Trophoblast cell (in vitro differentiated cells and primary cell): ENCODE data around the gene EEF1G.

Experiments used
- DNase-seq, 2 donors: peaks; one replicate each; pipeline ENCODE4 v3.0.0-alpha.2; 2016
- H2AFZ ChIP-seq: 2 replicates; pipeline ENCODE4 v1.6.1; 2013; ENCODE audit warnings: low read length, moderate library complexity, mild to moderate bottlenecking; ENCODE audit not compliant: insufficient read depth, poor library complexity
- H2AK5ac ChIP-seq: 2 replicates; pipeline ENCODE4 v1.6.1; 2013; ENCODE audit warnings: mild to moderate bottlenecking, low read length
- H2BK120ac ChIP-seq: 2 replicates; pipeline ENCODE4 v1.6.1; 2013; ENCODE audit warnings: low read length, mild to moderate bottlenecking, moderate library complexity; ENCODE audit not compliant: insufficient read depth, poor library complexity
- H2BK12ac ChIP-seq: 2 replicates; pipeline ENCODE4 v1.6.1; 2013; ENCODE audit warnings: mild to moderate bottlenecking, low read length, moderate library complexity
- H2BK5ac ChIP-seq: 2 replicates; pipeline ENCODE4 v1.6.1; 2013; ENCODE audit warnings: low read length, low read depth, moderate library complexity, mild to moderate bottlenecking; ENCODE audit not compliant: poor library complexity
- H3K14ac ChIP-seq: 2 replicates; pipeline ENCODE4 v1.6.1; 2013; ENCODE audit warnings: mild to moderate bottlenecking, low read length
- H3K18ac ChIP-seq: 2 replicates; pipeline ENCODE4 v1.6.1; 2013; ENCODE audit warnings: mild to moderate bottlenecking, low read length
- H3K23ac ChIP-seq: 2 replicates; pipeline ENCODE4 v1.6.1; 2013; ENCODE audit warnings: low read length
- H3K27ac ChIP-seq: 2 replicates; pipeline ENCODE4 v1.5.1; 2013; ENCODE audit warnings: low read depth, mild to moderate bottlenecking, inconsistent platforms, low read length, moderate library complexity
- H3K27me3 ChIP-seq: 2 replicates; pipeline ENCODE4 v1.6.1; 2013; ENCODE audit warnings: inconsistent platforms, mild to moderate bottlenecking, low read length, moderate library complexity; ENCODE audit not compliant: insufficient read depth
- H3K36me3 ChIP-seq, 2 experiments: 1 replicate in 1 of 2; 2 replicates in 1 of 2; pipeline ENCODE4 v1.6.1; 2013; ENCODE audit warnings: low read length in 2 of 2, mild to moderate bottlenecking in 2 of 2, moderate library complexity in 1 of 2; ENCODE audit not compliant: insufficient read depth in 2 of 2, control insufficient read depth in 1 of 2
- H3K4ac ChIP-seq: 2 replicates; pipeline ENCODE4 v1.6.1; 2013; ENCODE audit warnings: low read depth, mild to moderate bottlenecking, low read length, moderate library complexity
- H3K4me1 ChIP-seq, 2 experiments: 1 replicate in 1 of 2; 2 replicates in 1 of 2; pipeline ENCODE4 v1.6.1; 2013; ENCODE audit warnings: low read length in 2 of 2, mild to moderate bottlenecking in 2 of 2, moderate library complexity in 1 of 2; ENCODE audit not compliant: insufficient read depth in 2 of 2, control insufficient read depth in 1 of 2
- H3K4me2 ChIP-seq: 2 replicates; pipeline ENCODE4 v1.6.1; 2013; ENCODE audit warnings: inconsistent platforms, mild to moderate bottlenecking, low read length, moderate library complexity
- H3K4me3 ChIP-seq: 2 replicates; pipeline ENCODE4 v1.5.1; 2013; ENCODE audit warnings: mild to moderate bottlenecking, low read depth, low read length, inconsistent platforms
- H3K79me1 ChIP-seq: one replicate; pipeline ENCODE4 v1.6.1; 2013; ENCODE audit warnings: low read length
- H3K79me2 ChIP-seq: 2 replicates; pipeline ENCODE4 v1.6.1; 2013; ENCODE audit warnings: low read length, mild to moderate bottlenecking; ENCODE audit not compliant: control insufficient read depth, insufficient read depth, poor library complexity
- H3K9ac ChIP-seq: 2 replicates; pipeline ENCODE4 v1.6.1; 2013; ENCODE audit warnings: mild to moderate bottlenecking, low read length
- H3K9me3 ChIP-seq: 2 replicates; pipeline ENCODE4 v1.6.1; 2013; ENCODE audit warnings: low read depth, mild to moderate bottlenecking, control low read depth, inconsistent platforms, low read length; ENCODE audit not compliant: insufficient read depth
- H4K12ac ChIP-seq: 2 replicates; pipeline ENCODE4 v1.6.1; 2013; ENCODE audit warnings: low read depth, mild to moderate bottlenecking, low read length, moderate library complexity
- H4K8ac ChIP-seq: 2 replicates; pipeline ENCODE4 v1.6.1; 2013; ENCODE audit warnings: low read depth, mild to moderate bottlenecking, low read length, moderate library complexity
- H4K91ac ChIP-seq: one replicate; pipeline ENCODE4 v1.6.1; 2013; ENCODE audit warnings: low read depth, mild to moderate bottlenecking, low read length, moderate library complexity
- WGBS: extraction: QIAGEN DNeasy Blood & Tissue Kit; methylation state at CpG from one replicate; pipeline ENCODE4 v1.1.7; 2013; ENCODE audit warnings: missing lambda C conversion rate; ENCODE audit not compliant: insufficient read length, insufficient coverage; ENCODE audit errors: extremely low coverage; 5-methylcytosine and 5-hydroxymethylcytosine counted together

Gene EEF1G

DNA sequence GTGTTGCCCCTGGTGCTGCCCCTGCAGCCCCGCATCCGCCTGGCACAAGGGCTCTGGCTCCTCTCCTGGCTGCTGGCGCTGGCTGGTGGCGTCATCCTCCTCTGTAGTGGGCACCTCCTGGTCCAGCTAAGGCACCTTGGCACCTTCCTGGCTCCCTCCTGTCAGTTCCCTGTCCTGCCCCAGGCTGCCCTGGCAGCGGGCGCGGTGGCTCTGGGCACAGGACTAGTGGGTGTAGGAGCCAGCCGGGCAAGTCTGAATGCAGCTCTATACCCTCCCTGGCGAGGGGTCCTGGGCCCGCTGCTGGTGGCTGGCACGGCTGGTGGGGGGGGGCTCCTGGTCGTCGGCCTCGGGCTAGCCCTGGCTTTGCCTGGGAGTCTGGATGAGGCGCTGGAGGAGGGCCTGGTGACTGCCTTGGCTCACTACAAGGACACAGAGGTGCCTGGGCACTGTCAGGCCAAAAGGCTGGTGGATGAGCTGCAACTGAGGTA is 39.6 kb upstream of the EEF1G start:
- no peak for DNase-seq
- no peak overlapping the region for H3K27ac ChIP-seq
- peak overlapping the region; percentile 55 for H3K18ac ChIP-seq
- peak overlapping the region; percentile 72 for H2BK12ac ChIP-seq
- peak overlapping the region; percentile 65 for H2BK120ac ChIP-seq
- no peak overlapping the region for H3K9ac ChIP-seq
- no CpG with 5 or more reads among the region's 15 CpGs for WGBS
- H3K4me1 ChIP-seq: peaks cover 12 to 14% of the 10 kb centered on the region in 2 experiments
- peak overlapping the region; percentile 23 for H3K4me2 ChIP-seq
- no peaks in the 10 kb centered on the region for H3K27me3 ChIP-seq
- H2BK5ac ChIP-seq: peak overlapping the region; percentile 4
- peak overlapping the region; percentile 63 for H4K12ac ChIP-seq
- peaks cover 38 to 41% of the 10 kb centered on the region in 2 experiments for H3K36me3 ChIP-seq
- peak overlapping the region; percentile 69 for H4K8ac ChIP-seq
- H2AK5ac ChIP-seq: peak overlapping the region; percentile 93
- H3K14ac ChIP-seq: peak overlapping the region; percentile 64
- peak overlapping the region; percentile 61 for H4K91ac ChIP-seq
- H3K79me2 ChIP-seq: peaks cover 9% of the 10 kb centered on the region
- H3K79me1 ChIP-seq: peaks cover 14% of the 10 kb centered on the region
- no peak overlapping the region for H2AFZ ChIP-seq
- no peak overlapping the region for H3K23ac ChIP-seq
- H3K9me3 ChIP-seq: peaks cover 2% of the 10 kb centered on the region
- H3K4me3 ChIP-seq: peak overlapping the region; percentile 16
- no peak overlapping the region for H3K4ac ChIP-seq

DNA sequence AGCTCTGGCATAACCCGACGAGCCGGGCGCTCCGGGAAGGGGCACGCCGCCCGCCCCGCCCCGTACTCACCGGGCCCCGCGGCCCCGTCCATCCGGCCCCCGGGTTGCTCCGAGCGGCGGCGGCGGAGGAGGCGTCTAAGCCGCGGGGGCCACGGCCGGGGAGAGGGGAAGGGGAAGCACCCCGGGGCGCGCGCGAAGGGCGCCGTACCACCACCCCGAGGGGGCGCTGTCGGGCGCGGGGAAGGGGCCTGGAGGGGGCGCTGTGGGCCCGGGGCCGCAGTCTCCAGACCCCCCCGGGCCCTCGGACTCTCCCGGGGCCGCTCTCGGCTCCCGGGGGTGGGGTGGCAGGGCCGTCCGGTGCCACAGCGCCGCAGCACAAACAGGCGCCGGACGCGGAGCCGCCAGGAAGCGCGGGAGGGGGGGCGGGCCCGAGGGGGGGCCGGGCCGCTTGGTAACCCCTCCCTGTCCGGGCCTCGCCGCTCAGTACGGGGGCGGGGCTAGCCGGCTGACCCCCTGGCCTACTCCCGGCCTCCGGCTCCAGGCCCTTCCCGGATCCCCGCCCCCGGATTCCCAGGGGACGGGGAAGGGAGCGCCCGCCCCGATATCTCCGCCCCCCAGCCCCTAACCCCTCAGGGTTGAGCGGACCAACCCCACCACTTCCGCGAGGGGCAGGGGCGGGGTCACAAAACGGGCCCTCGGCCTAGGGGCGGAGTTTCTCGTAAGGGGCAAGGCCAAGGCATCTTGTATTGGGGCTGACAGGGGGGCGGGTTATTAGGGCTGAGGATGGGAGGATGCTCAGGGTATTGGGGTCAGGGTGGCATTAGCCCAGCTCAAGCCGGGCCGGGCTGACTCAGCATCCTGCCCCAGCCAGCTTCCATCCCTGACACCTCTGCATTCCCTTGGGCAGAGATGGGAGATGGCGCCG is 38.9 kb upstream of the EEF1G start, which contains the start of the genes EML3 and ROM1:
Gene EML3, minus strand, starts transcription at position 410 of the 925 bp plus-strand sequence. Its CDS starts 318 bp downstream, at position 92.
Gene ROM1, plus strand, starts transcription at position 892 of the 925 bp plus-strand sequence. Its CDS starts 25 bp downstream, at position 917.
- Histone ChIP-seq H4K12ac (peak within 1 kb of the TSS; percentile 63), H3K4me2 (peak within 1 kb of the TSS; percentile 93), H2AK5ac (peak within 1 kb of the TSS; percentile 93), H3K9ac (peak within 1 kb of the TSS; percentile 89), H4K8ac (peak within 1 kb of the TSS; percentile 86), H2BK120ac (peak within 1 kb of the TSS; percentile 80), H3K4ac (peak within 1 kb of the TSS; percentile 16), H3K36me3 (peaks cover 42 to 45% of the 10 kb centered on the region in 2 experiments), H3K23ac (no peak within 1 kb of the TSS), H3K27me3 (no peaks in the 10 kb centered on the region), H2BK5ac (peak within 1 kb of the TSS; percentile 66), H3K4me3 (peak within 1 kb of the TSS; percentile 80), H4K91ac (peak within 1 kb of the TSS; percentile 84), H3K14ac (peak within 1 kb of the TSS; percentile 91), H3K4me1 (peaks cover 12 to 14% of the 10 kb centered on the region in 2 experiments), H3K79me2 (peaks cover 9% of the 10 kb centered on the region), H3K27ac (peak within 1 kb of the TSS; percentile 65), H3K79me1 (peaks cover 14% of the 10 kb centered on the region), H2BK12ac (peak within 1 kb of the TSS; percentile 72), H2AFZ (peak within 1 kb of the TSS; percentile 85), H3K9me3 (peaks cover 2% of the 10 kb centered on the region), H3K18ac (peak within 1 kb of the TSS; percentile 70)
- no CpG with 5 or more reads among the region's 91 CpGs for WGBS
- DNase-seq: peak; percentile 60 to 69

DNA sequence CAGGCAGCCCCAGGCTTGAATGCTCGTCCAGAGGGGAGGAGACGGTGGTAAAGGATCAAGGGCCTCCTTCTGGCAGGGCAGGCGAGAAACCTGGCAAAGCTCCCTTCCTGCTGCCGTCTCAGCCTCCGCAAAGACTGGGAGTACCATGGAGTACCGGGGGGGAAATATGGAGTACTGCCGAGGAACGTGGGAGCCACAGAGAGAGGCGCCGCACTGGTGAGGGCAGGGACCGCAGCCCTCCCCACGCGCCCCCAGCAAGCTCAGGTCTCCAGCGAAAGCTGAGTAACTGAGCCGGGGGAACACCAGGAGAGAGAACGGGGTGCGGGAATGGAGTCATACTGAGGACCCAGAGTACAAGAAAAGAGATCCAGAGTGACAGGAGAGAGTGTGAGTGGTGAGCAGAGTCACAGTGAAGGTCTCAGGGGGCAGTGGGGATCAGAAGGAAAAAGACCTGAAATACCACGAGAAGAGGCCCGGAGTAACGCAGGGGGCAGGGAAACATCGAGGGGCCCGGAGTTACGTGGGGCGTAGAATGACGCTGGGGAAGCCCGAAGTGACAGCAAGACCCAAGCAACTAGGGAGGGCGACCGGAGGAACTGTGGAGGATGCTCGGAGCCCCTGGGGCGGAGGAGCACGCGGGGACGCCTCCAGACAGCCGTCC is 38.1 kb upstream of the EEF1G start:
- DNase-seq: peak in 1 of 2 donors; percentile 17
- peak overlapping the region; percentile 16 for H3K4ac ChIP-seq
- H3K23ac ChIP-seq: no peak overlapping the region
- H2BK12ac ChIP-seq: peak overlapping the region; percentile 17
- H3K36me3 ChIP-seq: peaks cover 37 to 39% of the 10 kb centered on the region in 2 experiments
- no peaks in the 10 kb centered on the region for H3K27me3 ChIP-seq
- H4K8ac ChIP-seq: peak overlapping the region; percentile 86
- peak overlapping the region; percentile 80 for H2BK120ac ChIP-seq
- H3K79me1 ChIP-seq: peaks cover 14% of the 10 kb centered on the region
- peaks cover 9% of the 10 kb centered on the region for H3K79me2 ChIP-seq
- peak overlapping the region; percentile 85 for H2AFZ ChIP-seq
- H3K9ac ChIP-seq: peak overlapping the region; percentile 89
- peak overlapping the region; percentile 65 for H3K27ac ChIP-seq
- H2BK5ac ChIP-seq: peak overlapping the region; percentile 66
- peak overlapping the region; percentile 93 for H3K4me2 ChIP-seq
- peak overlapping the region; percentile 91 for H3K14ac ChIP-seq
- peak overlapping the region; percentile 70 for H3K18ac ChIP-seq
- peak overlapping the region; percentile 80 for H3K4me3 ChIP-seq
- WGBS: no CpG with 5 or more reads among the region's 34 CpGs
- peak overlapping the region; percentile 84 for H4K91ac ChIP-seq
- peak overlapping the region; percentile 45 for H4K12ac ChIP-seq
- H2AK5ac ChIP-seq: peak overlapping the region; percentile 40
- H3K4me1 ChIP-seq: peaks cover 14% of the 10 kb centered on the region in 2 experiments
- peaks cover 2% of the 10 kb centered on the region for H3K9me3 ChIP-seq
